Urinary bladder (tissue), 2 donors: ENCODE data around the gene PRKCH. TPM values are rescaled to one million over a fixed set of nuclear protein-coding genes. Genes with fewer than 3 reads are reported as not detected.

Experiments
- polyA plus RNA-seq: library from polyadenylated mRNA; stranded (reverse); fragments of 200-250 nt; gene quantifications from one replicate; pipeline ENCODE4 v1.2.3, GENCODE V29; 2013
- total RNA-seq: library from RNA; depleted of rRNA; stranded (reverse); fragments of >200 nt; gene quantifications from one replicate; pipeline ENCODE4 v1.2.3, GENCODE V29; 2014
- donor health status: healthy.

PRKCH gene
- total and polyA plus RNA-seq, 2 donors = 13.3 to 53.6 TPM

Other genes with a start within 250 kb of the PRKCH start
- 9.3 TPM for gene TMEM30B, start 40.2 kb upstream of the PRKCH start, total RNA-seq
- 9.8 TPM for gene TMEM30B, start 40.2 kb upstream of the PRKCH start, polyA plus RNA-seq